WI38 (cell line): ENCODE results near the gene FOXN3.

Experiments used
- H3K4me3 ChIP-seq: 2 replicates; pipeline ENCODE4 v1.5.1; 2011; ENCODE audit warnings: low read depth, mild to moderate bottlenecking, control low read depth, low read length
- CTCF ChIP-seq: IDR thresholded peaks from 2 replicates; pipeline ENCODE4 v1.5.1; 2012; ENCODE audit warnings: low read depth, mild to moderate bottlenecking, control low read depth, low read length

The FOXN3 gene

DNA sequence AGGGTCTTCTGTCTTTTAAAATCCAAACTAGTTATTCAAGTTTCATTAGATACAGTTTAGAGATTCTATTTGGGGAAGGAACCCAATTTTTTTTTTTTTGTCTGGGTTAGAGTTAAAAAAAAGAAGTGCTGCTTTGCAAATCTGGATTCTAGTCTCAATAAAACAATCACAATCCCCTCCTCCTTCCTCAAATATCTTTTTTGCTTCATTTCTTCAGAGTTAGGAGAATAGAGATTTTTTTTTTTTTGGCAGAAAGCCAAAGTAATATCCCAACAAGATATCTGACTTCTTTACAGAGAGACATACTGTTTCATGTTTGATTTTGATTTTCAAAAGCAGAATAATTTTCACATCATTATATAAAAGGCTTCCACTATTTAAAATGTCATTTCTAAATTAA, 201.9 kb downstream of the FOXN3 start:
- no peak overlapping the region for H3K4me3 ChIP-seq
- TF ChIP-seq CTCF = no peak

- no peak overlapping the region for H3K4me3 ChIP-seq
- no peak for TF ChIP-seq CTCF
Observed at GRCh38 chr14:89214221-89214965, 202.6 kb downstream of the FOXN3 start.

DNA sequence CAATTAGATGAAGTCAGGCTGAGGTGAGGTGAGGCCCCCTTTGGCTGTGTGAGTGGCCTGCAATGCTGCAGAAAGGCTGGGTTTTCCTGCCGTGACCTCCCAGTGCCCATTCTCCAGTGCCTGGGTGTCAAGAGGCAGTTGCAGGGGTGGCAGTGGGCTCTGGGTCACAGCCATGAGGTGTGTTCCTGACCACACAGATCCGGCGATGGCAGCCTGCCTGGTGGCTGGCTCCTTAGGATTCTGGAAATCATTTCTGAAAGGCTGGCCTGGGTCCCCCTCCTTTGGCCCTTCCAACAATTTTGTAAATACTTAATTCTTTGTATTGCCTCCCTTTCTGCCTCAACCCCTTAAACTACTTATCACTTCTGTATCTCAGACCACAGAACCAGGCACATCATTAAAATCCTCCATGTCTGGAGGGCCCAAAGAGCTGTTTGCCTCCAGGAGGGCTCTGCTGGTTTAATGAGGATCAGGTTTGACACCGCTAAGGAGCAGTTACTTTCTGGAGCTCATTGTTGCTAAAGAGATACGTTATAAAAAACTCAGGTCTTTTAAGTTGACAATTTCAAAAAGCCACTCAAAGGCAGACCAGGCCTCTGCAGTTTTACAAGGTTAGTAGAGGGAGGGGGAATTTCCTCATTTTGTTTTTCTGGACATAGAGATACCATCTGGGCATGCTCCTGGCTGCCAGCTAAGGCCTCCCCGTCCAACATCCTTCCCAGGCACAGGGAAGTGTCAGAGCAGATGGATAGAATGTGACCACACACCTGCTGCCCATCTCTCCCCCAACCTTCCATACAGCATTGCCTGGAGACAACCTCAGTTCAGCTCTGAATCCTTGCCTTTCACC, 204.4 kb downstream of the FOXN3 start:
- no peak overlapping the region for H3K4me3 ChIP-seq
- no peak for TF ChIP-seq CTCF

- H3K4me3 ChIP-seq = no peak overlapping the region
- TF ChIP-seq CTCF = no peak
Observed at GRCh38 chr14:89209558-89209957, 207.5 kb downstream of the FOXN3 start.

- H3K4me3 ChIP-seq = no peak overlapping the region
- no peak for TF ChIP-seq CTCF
Observed at GRCh38 chr14:89207925-89208328, 209.1 kb downstream of the FOXN3 start.

- no peak for TF ChIP-seq CTCF
- no peak overlapping the region for H3K4me3 ChIP-seq
Observed at GRCh38 chr14:89206389-89207031, 210.5 kb downstream of the FOXN3 start.

DNA sequence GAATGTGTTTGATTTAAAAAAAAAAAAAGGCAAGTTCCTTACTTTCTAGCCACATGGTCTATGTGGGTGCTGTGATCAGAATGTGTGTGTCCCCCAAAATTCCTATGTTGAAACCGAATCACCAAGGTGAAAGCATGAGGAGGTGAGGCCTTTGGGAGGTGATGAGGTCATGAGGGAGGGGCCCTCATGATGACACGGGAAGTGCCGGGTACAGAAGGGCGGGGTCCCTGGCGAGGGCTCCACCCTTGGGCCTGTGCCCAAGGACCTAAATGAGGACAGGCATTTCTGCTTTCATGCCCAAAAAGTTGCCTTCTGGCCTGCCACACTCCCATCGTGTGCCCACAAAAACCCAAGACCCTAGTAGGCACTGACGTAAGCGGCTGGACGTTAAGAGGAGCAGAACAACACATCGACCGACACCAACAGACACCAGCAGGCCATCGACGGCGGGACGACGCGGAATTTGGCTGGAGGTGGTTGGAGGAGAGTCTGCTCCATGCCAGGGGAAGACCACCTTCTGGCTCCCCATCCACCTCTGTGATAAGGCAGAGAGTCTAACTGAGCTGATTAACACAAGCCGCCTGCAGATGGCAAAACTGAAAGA, 211.8 kb downstream of the FOXN3 start:
- TF ChIP-seq CTCF = no peak
- H3K4me3 ChIP-seq = no peak overlapping the region
